ENCODE data around the gene FUT2. TPM values are rescaled to one million over a fixed set of nuclear protein-coding genes. Genes with fewer than 3 reads are reported as not detected.

Gene FUT2
- polyA plus RNA-seq, 2 of the 4 experiments (the other 2 are of a cell fraction): not detected

DNA sequence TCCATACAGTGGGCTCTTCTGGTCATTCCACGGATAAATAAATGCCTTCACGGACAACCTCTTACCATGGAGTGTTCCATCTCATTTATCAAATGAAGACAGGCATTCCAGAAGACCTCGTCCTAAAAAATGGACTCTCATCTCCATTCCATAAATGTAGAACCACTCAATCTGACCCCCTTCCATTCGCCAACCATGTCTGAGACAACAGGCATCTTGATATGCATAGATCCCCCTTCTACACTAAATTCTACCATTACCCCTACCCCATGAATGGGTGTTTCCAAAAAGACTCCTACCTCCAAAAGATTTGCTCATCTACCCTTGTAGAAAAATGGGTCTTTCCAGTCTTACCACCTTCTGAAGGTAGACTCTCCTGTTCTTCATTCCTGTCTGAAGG is 35.7 kb downstream of the FUT2 start (continued):
- no peak for TF ChIP-seq HOXA7 (CRISPR knock-in tag; IDR thresholded peaks at IDR 0.05)

DNA sequence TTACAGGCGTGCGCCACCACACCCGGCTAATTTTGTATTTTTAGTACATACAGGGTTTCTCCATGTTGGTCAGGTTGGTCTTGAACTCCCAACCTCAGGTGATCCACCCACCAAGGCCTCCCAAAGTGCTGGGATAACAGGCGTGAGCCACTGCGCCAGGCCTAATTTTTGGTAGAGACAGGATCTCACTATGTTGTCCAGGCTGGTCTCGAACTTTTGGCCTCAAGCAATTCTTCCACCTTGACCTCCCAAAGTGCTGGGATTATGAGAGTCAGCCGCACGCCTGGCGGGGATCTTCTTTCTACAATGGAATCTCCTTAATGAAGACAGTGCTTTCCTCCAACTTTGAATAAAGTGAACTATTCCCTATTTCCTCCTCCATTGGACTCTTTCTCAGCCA is 38.9 kb downstream of the FUT2 start:
- FAIRE-seq (no peak), DNase-seq (ENCODE audit: low read depth in 1 of 2, low spot score in 1 of 2) (no peak), ATAC-seq (no peak)
- no peak for TF ChIP-seq EHMT2 (IDR thresholded peaks at IDR 0.05; ENCODE audit: low read depth)
- TF ChIP-seq MAZ (IDR thresholded peaks at IDR 0.05; ENCODE audit: borderline replicate concordance, low read depth, low read length): no peak
- TF ChIP-seq SMC3 (IDR thresholded peaks at IDR 0.05): no peak
- H3K27ac ChIP-seq: peak overlapping the region; percentile 77 to 81; a peak in 3 of 6 replicates
- peak overlapping the region; percentile 72 for H3K4me2 ChIP-seq
- H3K4me1 ChIP-seq: peaks cover 11% of the 10 kb centered on the region
- peak overlapping the region; percentile 49 for H3K4me3 ChIP-seq
- WGBS (ENCODE audit: missing lambda C conversion rate): 91% methylated on average over 9 of the region's 9 CpGs
- POLR2A ChIA-PET: interaction anchor here (2.4 kb wide), 1 partner anchor 14 kb away, joined by 5 read pairs; no protein-coding TSS in a partner anchor
- H3K9me3 ChIP-seq: no peaks in the 10 kb centered on the region
- CTCF ChIA-PET: interaction anchor here (0.6 to 5.4 kb wide), 11 partner anchors 8 to 238 kb away, joined by 3 to 69 read pairs (median 4); partner anchors contain the start of genes CA11, HSD17B14 and IZUMO1

DNA sequence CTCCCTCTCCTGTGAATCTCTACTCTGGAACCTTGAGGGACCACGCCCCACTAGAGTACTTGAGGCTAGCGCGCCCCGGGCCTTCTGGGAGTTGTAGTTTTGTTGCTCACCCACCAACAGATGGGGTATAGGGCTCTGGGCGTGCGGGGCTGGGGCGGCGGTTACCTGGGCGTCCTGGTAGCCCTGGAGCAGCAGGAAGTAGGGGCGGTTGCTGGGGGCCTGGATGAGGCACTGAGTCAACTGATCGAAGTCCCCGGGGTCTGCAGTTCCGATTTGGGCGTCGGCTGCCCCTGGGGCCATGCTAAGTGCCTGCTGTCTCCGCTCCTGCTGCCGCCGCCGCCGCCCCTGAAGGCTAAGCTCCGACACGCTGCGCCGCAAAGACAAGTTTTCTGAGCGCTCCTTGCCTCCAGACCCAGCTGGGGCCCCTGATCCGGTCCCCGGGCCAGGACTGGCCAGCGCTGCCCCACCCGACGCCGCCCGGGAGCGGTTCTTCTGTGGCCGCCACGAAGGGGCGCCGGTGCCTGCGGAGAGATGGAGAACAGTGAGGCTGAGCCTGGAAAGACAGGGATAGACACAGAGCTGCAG is 39.4 kb downstream of the FUT2 start:
- WGBS (ENCODE audit: missing lambda C conversion rate): 25% methylated on average over 32 of the region's 38 CpGs
- H3K4me2 ChIP-seq: peak overlapping the region; percentile 72
- DNase-seq (ENCODE audit: low read depth in 1 of 2, low spot score in 1 of 2) (peak; percentile 85 to 95), FAIRE-seq (no peak), ATAC-seq (peak; percentile 77 to 87)
- no peaks in the 10 kb centered on the region for H3K9me3 ChIP-seq
- H3K27ac ChIP-seq: peak overlapping the region; percentile 77 to 81
- H3K4me3 ChIP-seq: peak overlapping the region; percentile 49
- POLR2A ChIA-PET: interaction anchor here (0.6 to 2.4 kb wide), 2 partner anchors 14 to 60 kb away, joined by 3 to 5 read pairs; no protein-coding TSS in a partner anchor
- peaks cover 16% of the 10 kb centered on the region for H3K4me1 ChIP-seq
- CTCF ChIA-PET: interaction anchor here (0.6 to 5.4 kb wide), 11 partner anchors 8 to 238 kb away, joined by 3 to 69 read pairs (median 4); partner anchors contain the start of genes HSD17B14 and IZUMO1
- TF ChIP-seq CTCF (IDR thresholded peaks at IDR 0.05) (peak; percentile 28; the same call in 2 of the 3 replicates), CHD2 (IDR thresholded peaks at IDR 0.05; ENCODE audit: low read length, partially characterized antibody) (no peak), NFE2L2 (conservative IDR thresholded peaks at IDR 0.05; ENCODE audit: low read length) (no peak), POLR2AphosphoS2 (conservative IDR thresholded peaks at IDR 0.05; ENCODE audit: low read length) (no peak), BHLHE40 (IDR thresholded peaks at IDR 0.05; ENCODE audit: low read depth, low read length) (no peak), RFX5 (IDR thresholded peaks at IDR 0.05) (peak; percentile 38; the same call in 1 of the 2 replicates), PHF8 (IDR thresholded peaks at IDR 0.05; ENCODE audit: borderline replicate concordance, low read depth) (no peak), FOSL2 (IDR thresholded peaks at IDR 0.05) (no peak), FOSL2 (CRISPR knock-in tag; IDR thresholded peaks at IDR 0.05) (no peak), RAD21 (conservative IDR thresholded peaks at IDR 0.05 in 1 of 2, IDR thresholded peaks at IDR 0.05 in 1 of 2) (peak; percentile 28 to 35; a peak in 3 of 5 replicates)
- TF ChIP-seq, protein P1, sequence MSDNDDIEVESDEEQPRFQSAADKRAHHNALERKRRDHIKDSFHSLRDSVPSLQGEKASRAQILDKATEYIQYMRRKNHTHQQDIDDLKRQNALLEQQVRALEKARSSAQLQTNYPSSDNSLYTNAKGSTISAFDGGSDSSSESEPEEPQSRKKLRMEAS (IDR thresholded peaks at IDR 0.05): peak; percentile 49; the same call in 1 of the 2 replicates

GRCh38 chr19:48737360-48737998 is 41.7 kb downstream of the FUT2 start:
- Histone ChIP-seq H3K9me3 (no peaks in the 10 kb centered on the region), H3K4me2 (no peak overlapping the region), H3K4me3 (no peak overlapping the region), H3K27ac (no peak overlapping the region), H3K4me1 (peaks cover 16% of the 10 kb centered on the region)
- ATAC-seq: peak in 1 of 2 experiments; percentile 5; a peak in 3 of 6 replicates
- WGBS (ENCODE audit: missing lambda C conversion rate): 77% methylated on average over 22 of the region's 22 CpGs
- ChIA-PET POLR2A (interaction anchor here (1.0 kb wide), 1 partner anchor 17 kb away, joined by 4 read pairs; no protein-coding TSS in a partner anchor), CTCF (interaction anchor here (1.2 to 5.4 kb wide), 9 partner anchors 10 to 62 kb away, joined by 4 to 69 read pairs (median 11); partner anchors contain the start of gene IZUMO1)
- DNase-seq (ENCODE audit: low read depth in 1 of 2, low spot score in 1 of 2): peak; percentile 55 to 68
- no peak for FAIRE-seq
- TF ChIP-seq RNF2 (IDR thresholded peaks at IDR 0.05; ENCODE audit: borderline replicate concordance, low read depth) (no peak), POLR2A (IDR thresholded peaks at IDR 0.05; ENCODE audit: low read length) (no peak), ZC3H11A (IDR thresholded peaks at IDR 0.05) (no peak), ELK1 (IDR thresholded peaks at IDR 0.05; ENCODE audit: low read depth, low read length) (no peak), HOXB5 (CRISPR knock-in tag; IDR thresholded peaks at IDR 0.05) (no peak), CBX8 (IDR thresholded peaks at IDR 0.05) (no peak), MYC (IDR thresholded peaks at IDR 0.05; ENCODE audit: borderline replicate concordance, low read length) (no peak), ZFP36 (IDR thresholded peaks at IDR 0.05; ENCODE audit: borderline replicate concordance, partially characterized antibody) (no peak), E2F6 (IDR thresholded peaks at IDR 0.05; ENCODE audit: borderline replicate concordance, low read depth) (no peak), JUNB (IDR thresholded peaks at IDR 0.05) (no peak), NPAS2 (CRISPR knock-in tag; IDR thresholded peaks at IDR 0.05; ENCODE audit: borderline replicate concordance) (no peak)
- TF ChIP-seq, protein P2, sequence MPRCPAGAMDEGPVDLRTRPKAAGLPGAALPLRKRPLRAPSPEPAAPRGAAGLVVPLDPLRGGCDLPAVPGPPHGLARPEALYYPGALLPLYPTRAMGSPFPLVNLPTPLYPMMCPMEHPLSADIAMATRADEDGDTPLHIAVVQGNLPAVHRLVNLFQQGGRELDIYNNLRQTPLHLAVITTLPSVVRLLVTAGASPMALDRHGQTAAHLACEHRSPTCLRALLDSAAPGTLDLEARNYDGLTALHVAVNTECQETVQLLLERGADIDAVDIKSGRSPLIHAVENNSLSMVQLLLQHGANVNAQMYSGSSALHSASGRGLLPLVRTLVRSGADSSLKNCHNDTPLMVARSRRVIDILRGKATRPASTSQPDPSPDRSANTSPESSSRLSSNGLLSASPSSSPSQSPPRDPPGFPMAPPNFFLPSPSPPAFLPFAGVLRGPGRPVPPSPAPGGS (IDR thresholded peaks at IDR 0.05): no peak

Measured in A549 (cell line).